ENCODE data around the gene ANGPTL2.

Gene ANGPTL2

DNA sequence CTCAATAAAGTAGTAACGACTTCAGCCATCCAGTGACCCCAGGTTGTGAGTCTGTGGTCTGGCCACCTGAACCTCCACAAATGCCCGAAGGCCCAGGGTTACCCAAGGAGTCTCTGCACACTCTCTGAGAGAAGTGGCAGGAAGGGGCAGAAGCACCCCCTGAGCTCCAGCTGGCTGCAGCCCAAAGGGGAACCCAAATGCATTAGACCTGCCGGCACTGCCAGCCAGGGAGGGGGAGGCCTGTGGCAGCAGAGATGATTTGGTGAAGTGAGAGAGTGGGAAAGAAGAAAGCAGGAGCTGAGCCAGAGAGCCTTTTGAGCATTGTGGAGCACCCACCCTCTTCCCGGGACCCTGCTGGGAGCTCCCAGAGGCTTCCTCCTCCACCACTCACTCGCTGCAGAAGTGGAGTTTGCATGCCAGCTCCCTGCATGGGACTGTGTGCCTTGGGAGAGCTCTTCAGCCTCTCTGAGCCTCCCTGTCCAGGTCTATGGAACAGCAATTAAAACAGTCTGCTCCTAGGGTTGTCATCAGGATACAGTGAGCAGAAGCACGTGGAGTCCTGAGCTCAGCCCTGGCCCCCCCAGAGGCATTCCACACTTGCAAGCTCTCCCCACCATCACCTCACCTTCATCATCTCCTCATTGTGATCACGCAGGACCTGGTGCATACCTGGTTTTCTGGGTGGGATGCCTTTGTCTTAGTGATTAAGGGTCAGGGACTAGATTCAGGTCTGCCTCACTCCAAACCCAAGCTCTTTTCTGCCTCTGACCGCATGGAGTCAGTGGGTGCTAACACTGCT is 13.8 kb upstream of the ANGPTL2 start:
- DNase-seq (ENCODE audit: low read depth) = no peak

DNA sequence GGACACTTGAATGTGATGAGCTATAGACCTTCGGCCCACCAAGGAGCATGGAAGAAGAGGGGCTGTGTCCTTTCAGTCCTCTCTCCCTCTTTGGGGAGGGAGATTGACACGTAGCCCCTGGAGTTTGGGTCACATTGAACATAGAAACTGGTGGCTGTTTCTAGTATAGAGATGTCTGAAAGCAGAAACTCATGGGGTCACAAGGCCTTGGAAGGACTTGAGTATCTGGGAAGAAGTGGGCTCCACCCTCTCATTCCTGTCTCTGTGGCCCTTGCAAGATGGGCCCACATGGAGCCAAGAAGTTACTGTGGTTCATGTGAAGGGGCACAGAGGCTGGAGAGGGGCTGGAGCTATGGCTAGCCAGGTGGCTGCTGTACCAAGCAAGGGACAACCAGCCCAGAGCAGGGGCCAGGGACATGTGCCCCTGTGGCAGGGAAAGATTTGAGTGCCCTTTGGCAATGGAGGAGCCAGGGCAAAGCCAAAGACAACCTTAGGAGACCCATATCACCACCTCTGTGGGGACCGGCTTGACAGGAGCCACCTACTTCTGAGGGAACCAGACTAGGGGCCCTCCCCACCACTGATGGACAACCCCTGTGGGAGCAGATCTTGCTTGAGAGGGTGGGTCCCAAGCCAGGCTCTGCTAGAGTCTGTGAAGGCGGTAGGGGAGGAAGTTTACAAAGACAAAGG is 12.8 kb upstream of the ANGPTL2 start:
- DNase-seq (ENCODE audit: low read depth) = no peak

DNA sequence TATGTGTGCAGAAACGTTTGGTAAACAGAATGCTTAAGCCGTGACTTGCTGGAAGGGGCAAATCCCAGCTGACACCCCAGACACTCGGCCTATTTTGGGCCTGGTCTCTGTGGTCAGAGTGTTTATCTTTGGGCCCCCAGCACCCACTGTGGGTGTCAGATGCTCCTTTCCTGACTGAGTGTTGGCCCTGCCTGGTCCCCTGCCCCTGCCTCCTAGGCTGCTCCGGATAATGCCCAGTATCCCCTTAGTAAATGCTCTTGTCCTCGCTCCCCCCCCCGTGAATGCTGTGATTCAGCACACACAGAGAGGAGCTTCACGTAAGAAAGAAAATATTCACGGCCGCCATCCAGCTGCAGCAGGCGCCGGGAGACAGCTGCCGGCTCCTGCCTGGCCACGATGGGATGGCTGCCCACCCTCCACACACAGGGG is 11.3 kb upstream of the ANGPTL2 start:
- DNase-seq (ENCODE audit: low read depth) = peak; percentile 61

DNA sequence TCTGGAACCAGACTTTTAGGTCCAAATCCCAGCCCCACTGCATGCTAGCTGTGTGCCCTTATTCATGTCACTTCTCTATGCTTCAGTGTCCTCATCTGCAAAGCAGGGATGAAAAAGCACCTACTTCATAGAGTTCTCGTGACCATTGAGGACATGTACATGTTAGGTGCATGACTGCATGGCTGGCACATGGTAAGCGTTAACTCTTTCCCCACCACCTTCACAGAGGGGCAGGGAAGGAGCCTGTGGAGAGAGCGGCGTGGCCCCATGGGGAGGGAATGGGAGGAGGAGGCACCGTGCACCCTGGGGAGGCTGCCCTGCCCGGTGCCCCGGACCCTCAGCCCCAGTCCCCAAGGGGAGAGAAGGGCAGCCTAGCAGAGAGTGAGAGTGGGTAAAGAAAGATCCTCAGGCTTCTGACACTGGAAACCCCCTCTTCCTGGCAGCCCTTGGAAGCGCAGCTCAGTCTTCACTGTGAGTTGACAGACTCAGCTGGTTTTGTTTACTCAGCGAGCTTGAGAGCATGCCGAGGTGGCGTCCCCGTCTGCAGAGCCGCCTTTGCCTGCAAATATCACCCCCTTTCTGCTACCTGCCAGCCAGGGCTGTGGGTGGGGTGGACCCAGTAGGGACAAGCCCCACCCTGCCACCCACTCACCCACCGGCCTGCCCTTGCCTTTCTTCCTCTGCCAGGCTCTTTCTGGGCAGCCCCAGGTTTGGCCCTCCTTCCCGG is 10.6 kb upstream of the ANGPTL2 start:
- no peak for DNase-seq (ENCODE audit: low read depth)

DNA sequence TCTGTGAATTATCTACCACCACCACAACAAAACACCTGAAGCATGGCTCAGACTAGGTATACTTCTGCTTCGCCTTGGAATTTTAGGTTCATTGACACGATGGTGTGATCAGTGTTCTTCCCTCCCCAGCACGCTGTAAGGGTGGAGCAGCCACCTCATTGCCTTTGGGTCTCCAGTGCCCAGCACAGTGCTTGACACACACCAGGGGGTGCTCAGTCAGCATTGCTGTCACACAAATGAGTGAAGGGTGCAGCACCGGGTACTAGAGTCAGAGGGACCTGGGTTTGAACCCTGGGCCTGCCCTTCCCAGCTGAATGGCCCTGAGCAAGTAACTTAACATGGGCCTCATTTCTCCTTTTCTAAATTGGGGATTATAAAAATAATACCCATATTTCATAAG is 9.9 kb upstream of the ANGPTL2 start:
- DNase-seq (ENCODE audit: low read depth) = no peak

GRCh38 chr9:127131871-127132270 is 9.4 kb upstream of the ANGPTL2 start:
- peak; percentile 73 for DNase-seq (ENCODE audit: low read depth)

DNA sequence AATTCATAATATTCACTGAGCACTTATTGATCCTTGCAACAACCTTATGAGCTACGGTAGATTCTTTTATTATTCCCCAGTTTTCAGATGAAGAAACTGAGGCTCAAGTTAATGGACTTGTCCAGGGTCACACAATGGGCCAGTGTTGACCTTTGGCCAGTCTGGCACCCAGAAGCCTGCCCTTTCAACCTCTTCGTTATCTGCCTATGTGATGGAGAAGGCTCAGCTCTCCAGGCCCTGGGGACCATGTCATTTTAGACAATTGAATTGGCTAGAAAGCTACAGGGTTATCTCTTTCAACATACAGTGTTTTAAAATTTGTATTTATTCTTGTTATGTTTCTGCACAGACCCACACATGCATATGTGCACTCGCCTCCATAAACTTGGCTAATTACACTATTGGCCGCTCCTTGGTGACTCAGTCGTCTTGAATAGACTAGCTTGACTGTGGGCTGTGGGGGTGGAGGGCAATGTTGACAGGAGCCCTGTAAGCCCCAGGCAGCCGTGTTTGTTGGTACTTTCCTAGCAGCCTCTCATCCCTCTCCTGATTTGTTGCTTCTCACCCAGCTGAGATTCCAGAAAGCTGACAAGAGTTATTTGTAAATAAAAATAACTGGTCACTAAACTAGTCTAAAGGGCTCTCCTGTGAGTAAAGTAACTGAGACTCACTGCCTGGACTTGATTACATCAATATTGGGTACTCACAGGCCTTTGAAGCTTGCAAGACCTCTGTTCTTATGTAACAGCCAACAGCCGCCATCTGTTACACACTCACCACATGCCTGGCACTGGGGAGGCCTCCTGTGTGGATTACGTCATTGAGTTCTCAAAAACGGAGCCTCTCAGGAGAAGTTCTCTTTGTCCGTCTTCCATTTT is 8.5 kb upstream of the ANGPTL2 start:
- DNase-seq (ENCODE audit: low read depth) = peak; percentile 97

GRCh38 chr9:127130235-127130634 is 7.8 kb upstream of the ANGPTL2 start:
- DNase-seq (ENCODE audit: low read depth) = no peak

DNA sequence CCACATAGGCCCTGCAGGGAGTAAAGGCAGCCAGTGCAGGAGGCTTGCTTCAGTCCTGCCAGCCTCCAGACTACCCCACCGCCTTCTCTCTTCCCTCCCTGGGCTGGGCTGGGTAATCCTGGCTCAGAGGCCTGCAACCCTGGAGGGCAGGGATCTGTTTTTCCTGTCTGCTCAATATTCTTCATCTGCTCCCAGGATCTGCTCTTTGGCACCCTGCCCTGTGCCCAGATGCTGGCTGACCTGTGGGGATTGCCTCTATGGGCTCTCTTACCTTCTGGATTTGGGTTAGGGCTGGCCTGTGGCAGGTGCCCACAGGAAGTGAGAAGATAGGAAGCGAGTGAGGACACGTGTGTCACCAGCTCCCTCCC is 7.3 kb upstream of the ANGPTL2 start:
- DNase-seq (ENCODE audit: low read depth) = no peak

GRCh38 chr9:127129073-127129717 is 6.8 kb upstream of the ANGPTL2 start:
- no peak for DNase-seq (ENCODE audit: low read depth)

GRCh38 chr9:127128341-127129072 is 6.1 kb upstream of the ANGPTL2 start:
- no peak for DNase-seq (ENCODE audit: low read depth)

GRCh38 chr9:127126971-127127370 is 4.5 kb upstream of the ANGPTL2 start:
- DNase-seq (ENCODE audit: low read depth) = no peak

DNA sequence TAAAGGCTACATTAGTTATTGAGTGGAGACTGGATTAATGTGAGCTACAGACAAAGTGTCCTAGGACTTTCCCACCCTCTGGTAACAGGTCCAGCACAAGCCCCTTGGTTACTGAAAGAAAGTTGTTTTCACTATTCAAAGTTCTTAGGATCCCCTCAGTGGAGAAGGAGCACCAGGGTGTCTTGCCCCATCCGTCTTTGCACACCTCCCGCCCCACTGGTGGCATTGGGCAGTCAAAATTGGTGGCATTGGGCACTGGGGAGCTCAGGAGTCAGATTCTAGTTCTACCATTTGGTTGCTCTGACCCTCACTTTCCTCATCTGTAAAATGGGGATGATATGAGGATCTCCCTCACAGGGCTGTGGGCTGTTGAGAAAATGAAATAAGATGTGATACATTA is 2.4 kb upstream of the ANGPTL2 start:
- DNase-seq (ENCODE audit: low read depth) = no peak

DNA sequence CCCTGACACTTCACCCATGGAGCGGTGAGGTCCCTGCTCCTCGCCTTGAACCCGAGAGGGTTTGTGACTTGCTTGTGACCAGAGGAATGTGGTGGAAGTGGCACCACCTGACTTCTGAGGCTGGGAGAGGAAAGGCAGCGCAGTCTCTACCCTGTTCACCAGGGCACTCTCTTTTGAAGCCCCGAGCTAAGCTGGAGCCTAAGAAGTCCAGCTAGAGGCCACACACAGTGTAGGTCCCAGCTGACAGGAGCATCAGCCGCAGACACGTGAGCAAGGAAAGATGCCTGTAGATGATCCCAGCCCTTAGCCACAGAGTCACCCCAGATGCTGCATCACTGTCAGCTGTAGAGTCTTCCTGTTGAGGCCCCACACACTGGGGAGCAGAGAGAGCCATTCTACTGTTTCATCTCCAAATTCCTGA is 1.7 kb upstream of the ANGPTL2 start:
- DNase-seq (ENCODE audit: low read depth) = no peak

DNA sequence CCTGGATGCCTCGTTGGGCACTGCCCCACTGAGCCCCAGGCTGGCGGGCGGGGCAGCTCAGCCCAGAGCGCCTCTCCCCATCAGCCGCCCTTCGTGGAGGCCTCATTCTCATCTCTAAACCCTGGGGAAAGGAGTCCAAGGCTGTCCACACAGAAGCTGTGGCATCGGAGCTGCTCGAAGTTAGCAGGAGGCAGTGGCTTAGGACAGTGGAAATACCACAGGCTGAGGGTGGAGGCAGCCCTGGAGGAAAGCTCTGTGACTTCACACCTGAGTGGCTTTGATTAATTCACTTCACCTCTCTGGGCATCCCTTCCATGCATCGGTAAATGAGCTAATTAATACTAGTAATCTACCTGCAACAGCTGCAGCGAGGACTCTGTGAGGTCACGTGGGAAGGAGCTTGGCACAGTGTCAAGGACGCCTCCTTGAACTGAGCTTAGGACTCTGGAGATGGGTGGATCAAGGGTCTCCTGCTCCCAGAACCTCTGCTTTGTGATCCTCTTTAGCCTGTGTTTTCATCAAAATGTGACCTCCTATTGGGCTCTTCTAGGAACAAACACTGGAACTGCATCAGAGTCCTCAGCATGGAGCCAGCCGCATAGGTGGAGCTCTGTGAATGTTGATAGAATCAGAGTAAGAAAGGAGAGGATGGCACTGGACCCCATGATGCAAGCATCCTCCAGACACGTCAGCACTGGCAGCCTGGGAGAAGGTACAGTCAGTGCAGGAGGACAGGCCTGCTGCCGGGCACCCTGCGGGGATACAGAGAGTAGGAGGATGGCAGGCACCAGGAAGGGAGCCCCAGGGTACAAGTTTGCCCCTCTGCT is 842 bp upstream of the ANGPTL2 start:
- no peak for DNase-seq (ENCODE audit: low read depth)

- no peak for DNase-seq (ENCODE audit: low read depth)
These were observed 733 bp downstream of the ANGPTL2 start for GRCh38 chr9:127121628-127122175.

GRCh38 chr9:127119320-127119709 is 3.1 kb downstream of the ANGPTL2 start:
- no peak for DNase-seq (ENCODE audit: low read depth)

GRCh38 chr9:127118597-127119319 is 3.7 kb downstream of the ANGPTL2 start:
- DNase-seq (ENCODE audit: low read depth) = no peak

GRCh38 chr9:127117801-127118200 is 4.6 kb downstream of the ANGPTL2 start:
- DNase-seq (ENCODE audit: low read depth) = no peak
